Activated CD4-positive, CD25-positive, alpha-beta regulatory T cell treated with anti-CD3 and anti-CD28 coated beads, Interleukin-2, amount 50 U/mL, for 16 hours (primary cell): Measurements from ENCODE around the gene SLC12A4.
"Not testable (repeated sequence)": the region's sequence is repeated elsewhere in the genome, so short reads cannot be mapped to it uniquely, and the experiment has no call there.

Source experiments
- DNase-seq: peaks from one replicate; pipeline ENCODE4 v3.0.0-alpha.2; 2020; ENCODE audit warnings: low read depth, low spot score

SLC12A4 gene

GRCh38 chr16:67968400-67969253 lies at the start of gene SLC12A4:
TSS of gene SLC12A4 (minus strand) at chr16:67968637. CDS start at chr16:67968553, 84 bp downstream.
- peak; percentile 72 for DNase-seq

- no peak for DNase-seq
These were observed 47.2 kb upstream of the SLC12A4 start, which contains the start of gene DPEP2NB for GRCh38 chr16:68015681-68016080. TSS of gene DPEP2NB (minus strand) at chr16:68015911. CDS start at chr16:68015770, 141 bp downstream.

GRCh38 chr16:68013440-68013839 lies 45.0 kb upstream of the SLC12A4 start:
- no peak for DNase-seq

GRCh38 chr16:68009872-68010271 lies 41.4 kb upstream of the SLC12A4 start:
- not testable (repeated sequence) for DNase-seq

- no peak for DNase-seq
These were observed 40.8 kb upstream of the SLC12A4 start for GRCh38 chr16:68009157-68009735.

- DNase-seq: no peak
These were observed 37.4 kb upstream of the SLC12A4 start for GRCh38 chr16:68005786-68006286.

GRCh38 chr16:68005211-68005610 lies 36.8 kb upstream of the SLC12A4 start:
- no peak for DNase-seq

- DNase-seq: no peak
These were observed 34.6 kb upstream of the SLC12A4 start for GRCh38 chr16:68003031-68003430.

- DNase-seq: no peak
These were observed 32.0 kb upstream of the SLC12A4 start for GRCh38 chr16:68000450-68000849.

GRCh38 chr16:67999985-68000384 lies 31.5 kb upstream of the SLC12A4 start:
- DNase-seq: no peak

GRCh38 chr16:67998779-67999688 lies 30.6 kb upstream of the SLC12A4 start, which contains the start of gene DPEP2:
TSS of gene DPEP2 (minus strand) at chr16:67999484. CDS start at chr16:67993212, 6,272 bp downstream.
- peak; percentile 25 for DNase-seq

GRCh38 chr16:67998231-67998778 lies 29.9 kb upstream of the SLC12A4 start:
- not testable (repeated sequence) for DNase-seq

GRCh38 chr16:67996666-67997065 lies 28.2 kb upstream of the SLC12A4 start:
- no peak for DNase-seq

- no peak for DNase-seq
These were observed 27.0 kb upstream of the SLC12A4 start for GRCh38 chr16:67995423-67995822.

GRCh38 chr16:67994040-67994408 lies 25.6 kb upstream of the SLC12A4 start:
- not testable (repeated sequence) for DNase-seq

GRCh38 chr16:67993207-67994039 lies 25.0 kb upstream of the SLC12A4 start:
- peak; percentile 61 for DNase-seq

GRCh38 chr16:67992661-67993206 lies 24.3 kb upstream of the SLC12A4 start:
- no peak for DNase-seq

- DNase-seq: no peak
These were observed 21.6 kb upstream of the SLC12A4 start for GRCh38 chr16:67990018-67990386.

- DNase-seq: no peak
These were observed 21.0 kb upstream of the SLC12A4 start for GRCh38 chr16:67989322-67990017.
